GM23338 (cell line): ENCODE data around the gene COQ10A.

Experiments used
- CREB1 ChIP-seq: fragments of 250-450 bp; sonication (Bioruptor Pico); IDR thresholded peaks from 2 replicates; pipeline ENCODE4 v1.5.0; 2020; ENCODE audit warnings: low read depth, mild to moderate bottlenecking, moderate library complexity
- EZH2 ChIP-seq: fragments of 200-600 bp; sonication (generic); IDR thresholded peaks from one replicate; pipeline ENCODE4 v1.8.0; 2017; ENCODE audit warnings: antibody characterized with exemption, mild to moderate bottlenecking, low read depth; ENCODE audit not compliant: unreplicated experiment
- EZH2phosphoT487 ChIP-seq: fragments of 200-600 bp; sonication (generic); IDR thresholded peaks from one replicate; pipeline ENCODE4 v1.8.1; 2018; ENCODE audit warnings: antibody characterized with exemption; ENCODE audit not compliant: unreplicated experiment
- POLR2AphosphoS5 ChIP-seq: IDR thresholded peaks from 2 replicates; pipeline ENCODE4 v1.6.1; 2016; ENCODE audit warnings: antibody characterized with exemption, low read depth
- TF ChIP-seq, protein P1 (sequence below), 2 experiments: fragments of 200-600 bp in 1 of 2; sonication (generic) in 1 of 2; conservative IDR thresholded peaks; 2 replicates each; pipeline versions ENCODE4 v1.5.1 to v1.6.1; 2016 to 2017; ENCODE audit warnings: antibody characterized with exemption in 2 of 2, low read depth in 2 of 2, mild to moderate bottlenecking in 2 of 2, moderate library complexity in 1 of 2
- TF ChIP-seq, protein P2 (sequence below): IDR thresholded peaks from one replicate; pipeline ENCODE4 v1.6.1; 2018; ENCODE audit warnings: antibody characterized with exemption; ENCODE audit not compliant: unreplicated experiment
- TF ChIP-seq, protein P3 (sequence below): IDR thresholded peaks from 2 replicates; pipeline ENCODE4 v1.6.1; 2016; ENCODE audit warnings: antibody characterized with exemption

DNA sequence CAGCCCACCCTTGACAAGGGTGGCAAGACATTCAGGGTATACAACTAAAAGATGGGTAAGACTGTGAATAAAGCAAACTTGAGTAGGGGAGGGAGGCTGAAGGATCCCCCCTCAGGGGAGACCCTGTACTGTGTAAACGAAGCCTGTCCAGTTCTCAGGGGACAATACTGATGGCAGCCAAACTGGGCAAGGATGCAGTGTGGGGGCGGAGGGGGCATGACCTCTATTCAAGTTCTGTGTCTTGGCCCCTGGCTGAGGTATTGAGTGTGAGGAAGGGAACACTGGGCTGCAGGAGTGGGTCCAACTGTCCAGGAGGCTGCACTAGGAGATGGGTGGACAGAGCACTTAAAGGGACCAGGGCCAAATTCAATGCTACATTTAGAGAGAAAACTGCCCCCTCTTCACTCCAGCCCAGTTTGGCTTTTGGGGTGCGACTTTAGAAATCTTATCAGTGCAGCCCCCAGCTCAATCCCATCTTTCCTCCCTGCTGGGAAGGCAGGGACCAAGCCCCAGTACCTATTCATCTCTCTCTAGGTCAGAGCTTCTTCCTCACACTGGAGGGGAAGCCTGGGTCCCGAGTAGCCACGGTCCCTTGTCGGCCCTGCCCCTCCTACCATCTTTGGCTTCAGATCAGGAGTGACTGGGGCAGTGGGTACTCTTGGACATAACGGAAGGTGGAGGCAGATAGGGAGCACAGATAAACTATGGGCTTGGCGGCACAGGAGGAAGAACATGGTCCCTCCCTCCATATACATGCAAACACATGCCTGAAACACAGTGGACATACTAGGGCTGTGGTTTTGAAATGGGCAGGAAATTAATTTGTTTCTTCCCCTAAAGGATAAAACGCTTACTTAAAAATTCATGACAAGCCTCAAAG is 25.1 kb upstream of the COQ10A start:
- TF ChIP-seq, protein P1, sequence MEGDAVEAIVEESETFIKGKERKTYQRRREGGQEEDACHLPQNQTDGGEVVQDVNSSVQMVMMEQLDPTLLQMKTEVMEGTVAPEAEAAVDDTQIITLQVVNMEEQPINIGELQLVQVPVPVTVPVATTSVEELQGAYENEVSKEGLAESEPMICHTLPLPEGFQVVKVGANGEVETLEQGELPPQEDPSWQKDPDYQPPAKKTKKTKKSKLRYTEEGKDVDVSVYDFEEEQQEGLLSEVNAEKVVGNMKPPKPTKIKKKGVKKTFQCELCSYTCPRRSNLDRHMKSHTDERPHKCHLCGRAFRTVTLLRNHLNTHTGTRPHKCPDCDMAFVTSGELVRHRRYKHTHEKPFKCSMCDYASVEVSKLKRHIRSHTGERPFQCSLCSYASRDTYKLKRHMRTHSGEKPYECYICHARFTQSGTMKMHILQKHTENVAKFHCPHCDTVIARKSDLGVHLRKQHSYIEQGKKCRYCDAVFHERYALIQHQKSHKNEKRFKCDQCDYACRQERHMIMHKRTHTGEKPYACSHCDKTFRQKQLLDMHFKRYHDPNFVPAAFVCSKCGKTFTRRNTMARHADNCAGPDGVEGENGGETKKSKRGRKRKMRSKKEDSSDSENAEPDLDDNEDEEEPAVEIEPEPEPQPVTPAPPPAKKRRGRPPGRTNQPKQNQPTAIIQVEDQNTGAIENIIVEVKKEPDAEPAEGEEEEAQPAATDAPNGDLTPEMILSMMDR (conservative IDR thresholded peaks at IDR 0.05; ENCODE audit: low read depth in 2 of 2): no peak
- TF ChIP-seq POLR2AphosphoS5: no peak
- no peak for TF ChIP-seq EZH2
- TF ChIP-seq CREB1 (CRISPR knock-in tag): no peak
- no peak for TF ChIP-seq EZH2phosphoT487
- TF ChIP-seq, protein P2, sequence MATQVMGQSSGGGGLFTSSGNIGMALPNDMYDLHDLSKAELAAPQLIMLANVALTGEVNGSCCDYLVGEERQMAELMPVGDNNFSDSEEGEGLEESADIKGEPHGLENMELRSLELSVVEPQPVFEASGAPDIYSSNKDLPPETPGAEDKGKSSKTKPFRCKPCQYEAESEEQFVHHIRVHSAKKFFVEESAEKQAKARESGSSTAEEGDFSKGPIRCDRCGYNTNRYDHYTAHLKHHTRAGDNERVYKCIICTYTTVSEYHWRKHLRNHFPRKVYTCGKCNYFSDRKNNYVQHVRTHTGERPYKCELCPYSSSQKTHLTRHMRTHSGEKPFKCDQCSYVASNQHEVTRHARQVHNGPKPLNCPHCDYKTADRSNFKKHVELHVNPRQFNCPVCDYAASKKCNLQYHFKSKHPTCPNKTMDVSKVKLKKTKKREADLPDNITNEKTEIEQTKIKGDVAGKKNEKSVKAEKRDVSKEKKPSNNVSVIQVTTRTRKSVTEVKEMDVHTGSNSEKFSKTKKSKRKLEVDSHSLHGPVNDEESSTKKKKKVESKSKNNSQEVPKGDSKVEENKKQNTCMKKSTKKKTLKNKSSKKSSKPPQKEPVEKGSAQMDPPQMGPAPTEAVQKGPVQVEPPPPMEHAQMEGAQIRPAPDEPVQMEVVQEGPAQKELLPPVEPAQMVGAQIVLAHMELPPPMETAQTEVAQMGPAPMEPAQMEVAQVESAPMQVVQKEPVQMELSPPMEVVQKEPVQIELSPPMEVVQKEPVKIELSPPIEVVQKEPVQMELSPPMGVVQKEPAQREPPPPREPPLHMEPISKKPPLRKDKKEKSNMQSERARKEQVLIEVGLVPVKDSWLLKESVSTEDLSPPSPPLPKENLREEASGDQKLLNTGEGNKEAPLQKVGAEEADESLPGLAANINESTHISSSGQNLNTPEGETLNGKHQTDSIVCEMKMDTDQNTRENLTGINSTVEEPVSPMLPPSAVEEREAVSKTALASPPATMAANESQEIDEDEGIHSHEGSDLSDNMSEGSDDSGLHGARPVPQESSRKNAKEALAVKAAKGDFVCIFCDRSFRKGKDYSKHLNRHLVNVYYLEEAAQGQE: no peak
- TF ChIP-seq, protein P3, sequence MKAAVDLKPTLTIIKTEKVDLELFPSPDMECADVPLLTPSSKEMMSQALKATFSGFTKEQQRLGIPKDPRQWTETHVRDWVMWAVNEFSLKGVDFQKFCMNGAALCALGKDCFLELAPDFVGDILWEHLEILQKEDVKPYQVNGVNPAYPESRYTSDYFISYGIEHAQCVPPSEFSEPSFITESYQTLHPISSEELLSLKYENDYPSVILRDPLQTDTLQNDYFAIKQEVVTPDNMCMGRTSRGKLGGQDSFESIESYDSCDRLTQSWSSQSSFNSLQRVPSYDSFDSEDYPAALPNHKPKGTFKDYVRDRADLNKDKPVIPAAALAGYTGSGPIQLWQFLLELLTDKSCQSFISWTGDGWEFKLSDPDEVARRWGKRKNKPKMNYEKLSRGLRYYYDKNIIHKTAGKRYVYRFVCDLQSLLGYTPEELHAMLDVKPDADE: no peak
